K562 (cell line): ENCODE measurements around the gene CYTH1. TPM values are rescaled to one million over a fixed set of nuclear protein-coding genes. Genes with fewer than 3 reads are reported as not detected.

Source experiments
- ATAC-seq: fragments of 200-7000 bp; cut with Tn5 transposase; 3 replicates; pipeline ENCODE4 v1.9.1; 2020; ENCODE audit warnings: moderate library complexity
- BruUV-seq: library from RNA; stranded (reverse); fragments of 400-500 nt; replicated peaks from 2 replicates; lab custom pipeline; 2021; lab: Mats Ljungman, UMichigan
- CTCF ChIA-PET: fragments of 300-600 bp; formaldehyde crosslinking; extraction: SDS; loops from one replicate; lab custom pipeline; 2021; ENCODE audit warnings: low intra/inter-chr PET ratio; lab: Yijun Ruan, JAX
- POLR2A ChIA-PET: fragments of 300-600, 350-650 bp; sonication (Branson Sonifier 250); formaldehyde crosslinking; extraction: SDS; loops from one replicate; lab custom pipeline; 2021; ENCODE audit warnings: antibody characterized with exemption, inconsistent platforms; lab: Yijun Ruan, JAX
- DNase-seq, 4 experiments: peaks; one replicate each; pipeline versions ENCODE4 v3.0.0 to v3.0.0-alpha.2; 2011 to 2018; ENCODE audit warnings: low spot score in 3 of 4, mixed read lengths in 3 of 4; ENCODE audit errors: extremely low read depth in 1 of 4
- FAIRE-seq: peaks from 2 replicates; lab custom pipeline; 2011; peaks lifted over from hg19 to GRCh38; lab: Jason Lieb, UNC
- H2AFZ ChIP-seq: 2 replicates; pipeline ENCODE4 v1.6.0; 2011; ENCODE audit warnings: low read depth, low read length, control low read depth, inconsistent platforms
- H3K27ac ChIP-seq: fragments of 200-600 bp; 3 replicates; pipeline ENCODE4 v1.8.0; 2011; ENCODE audit warnings: low read depth, mild to moderate bottlenecking, control low read depth, inconsistent platforms, low read length, moderate library complexity, mixed read lengths; ENCODE audit errors: extremely low read depth
- H3K27me3 ChIP-seq, 2 experiments: fragments of 300-600 bp in 1 of 2; 2 replicates in 1 of 2; 3 replicates in 1 of 2; pipeline versions ENCODE4 v1.6.0 to v1.8.0; 2011; ENCODE audit warnings: inconsistent platforms in 2 of 2, low read length in 2 of 2, mild to moderate bottlenecking in 1 of 2, mixed read lengths in 1 of 2, moderate library complexity in 1 of 2; ENCODE audit not compliant: control insufficient read depth in 2 of 2, insufficient read depth in 2 of 2
- H3K36me3 ChIP-seq: fragments of 300-600 bp; 3 replicates; pipeline ENCODE4 v1.8.0; 2011; ENCODE audit warnings: mild to moderate bottlenecking, low read length, inconsistent platforms; ENCODE audit not compliant: control insufficient read depth, insufficient read depth
- H3K4me1 ChIP-seq, 2 experiments: fragments of 200-600 bp in 1 of 2; replicated peaks in 1 of 2; 2 replicates in 1 of 2; 3 replicates in 1 of 2; pipeline versions ENCODE4 v1.5.1 to v1.8.0; 2011; ENCODE audit warnings: inconsistent platforms in 2 of 2, low read length in 2 of 2, mild to moderate bottlenecking in 1 of 2, mixed read lengths in 1 of 2, moderate library complexity in 1 of 2; ENCODE audit not compliant: control insufficient read depth in 2 of 2, insufficient read depth in 2 of 2
- H3K4me2 ChIP-seq: 2 replicates; pipeline ENCODE4 v1.6.1; 2011; ENCODE audit warnings: low read length, control low read depth, inconsistent platforms, mixed read lengths; ENCODE audit not compliant: insufficient read depth
- H3K4me3 ChIP-seq: fragments of 200-600 bp; sonication (generic), shearing (Covaris generic); 2 replicates; pipeline ENCODE4 v1.5.1; 2016; ENCODE audit warnings: control low read depth, inconsistent platforms
- H3K79me2 ChIP-seq: fragments of 200-600 bp; 3 replicates; pipeline ENCODE4 v1.8.0; 2011; ENCODE audit warnings: low read length, inconsistent platforms; ENCODE audit not compliant: control insufficient read depth, insufficient read depth
- H3K9ac ChIP-seq, 2 experiments: 2 replicates each; pipeline versions ENCODE4 v1.6.0 to v1.6.1; 2011; ENCODE audit warnings: low read depth in 2 of 2, low read length in 2 of 2, control low read depth in 1 of 2, inconsistent platforms in 1 of 2, mild to moderate bottlenecking in 1 of 2, mixed read lengths in 1 of 2; ENCODE audit not compliant: insufficient read depth in 1 of 2
- H3K9me1 ChIP-seq: one replicate; pipeline ENCODE4 v1.6.0; 2011; ENCODE audit warnings: inconsistent platforms, mild to moderate bottlenecking, low read length, moderate library complexity; ENCODE audit not compliant: control insufficient read depth, insufficient read depth
- H3K9me3 ChIP-seq: replicated peaks from 2 replicates; pipeline ENCODE4 v1.5.1; 2011; ENCODE audit warnings: low read depth, low read length, inconsistent platforms; ENCODE audit not compliant: control insufficient read depth, insufficient read depth
- H4K20me1 ChIP-seq: replicated peaks from 2 replicates; pipeline ENCODE4 v1.6.1; 2011; ENCODE audit warnings: low read length, inconsistent platforms, mixed read lengths; ENCODE audit not compliant: control insufficient read depth, insufficient read depth
- CREB3 ChIP-seq: fragments of 450-650 bp; conservative IDR thresholded peaks from 2 replicates; pipeline ENCODE4 v1.6.1; 2016; ENCODE audit warnings: missing genetic modification characterization, low read depth, mild to moderate bottlenecking, missing compliant biosample characterization, moderate library complexity
- EP300 ChIP-seq: IDR thresholded peaks from 2 replicates; pipeline ENCODE4 v1.6.1; 2012; ENCODE audit warnings: low read length, improper control_type of control experiment
- FOXA1 ChIP-seq: fragments of 450-650 bp; IDR thresholded peaks from 2 replicates; pipeline ENCODE4 v1.6.1; 2016; ENCODE audit warnings: mild to moderate bottlenecking, borderline replicate concordance
- FUS ChIP-seq: fragments of 200-400 bp; formaldehyde crosslinking; optimal IDR thresholded peaks from 2 replicates; pipeline ENCODE3; 2017; ENCODE audit warnings: low read depth, low read length
- KLF16 ChIP-seq: IDR thresholded peaks from 2 replicates; pipeline ENCODE4 v1.6.1; 2016; ENCODE audit warnings: antibody characterized with exemption
- L3MBTL2 ChIP-seq: fragments of 450-650 bp; IDR thresholded peaks from 2 replicates; pipeline ENCODE4 v1.6.1; 2016; ENCODE audit warnings: mild to moderate bottlenecking, moderate library complexity
- MEF2D ChIP-seq: conservative IDR thresholded peaks from 2 replicates; pipeline ENCODE4 v1.6.1; 2016; ENCODE audit warnings: low read depth, missing genetic modification characterization, missing compliant biosample characterization
- MTF1 ChIP-seq: fragments of 250-450 bp; sonication (Bioruptor Pico); IDR thresholded peaks from 2 replicates; pipeline ENCODE4 v1.9.0; 2021; ENCODE audit warnings: moderate library complexity, mild to moderate bottlenecking, inconsistent platforms, borderline replicate concordance
- SRSF1 ChIP-seq: fragments of 200-400 bp; formaldehyde crosslinking; IDR thresholded peaks from 2 replicates; pipeline ENCODE4 v1.6.1; 2017; ENCODE audit warnings: mild to moderate bottlenecking, low read depth, low read length, moderate library complexity
- SUPT5H ChIP-seq: fragments of 450-650 bp; IDR thresholded peaks from 2 replicates; pipeline ENCODE4 v1.6.1; 2016
- ZC3H11A ChIP-seq: IDR thresholded peaks from 2 replicates; pipeline ENCODE4 v1.6.1; 2012; ENCODE audit warnings: low read depth, low read length, improper control_type of control experiment
- ZNF655 ChIP-seq: fragments of 250-450 bp; sonication (Bioruptor Pico); IDR thresholded peaks from 2 replicates; pipeline ENCODE4 v1.5.0; 2021
- WGBS: fragments of 100-300 bp; shearing (Covaris generic); methylation state at CpG from one replicate; pipeline ENCODE4 v1.1.6; 2016; ENCODE audit warnings: low coverage, mixed read lengths; ENCODE audit not compliant: insufficient coverage; ENCODE audit errors: missing lambda C conversion rate; 5-methylcytosine and 5-hydroxymethylcytosine counted together
- in situ Hi-C: fragments of 300-500 bp; cut with MboI; formaldehyde crosslinking; loops from 4 replicates; pipeline ENCODE4 v1.15.0; 2018; ENCODE audit warnings: inconsistent platforms, mixed read lengths
- intact Hi-C: fragments of 100-400 bp; cut with micrococcal nuclease; formaldehyde crosslinking; loops from 2 replicates; pipeline ENCODE4 v1.14.2; 2022
- polyA plus RNA-seq, 8 experiments: library from polyadenylated mRNA; depleted of rRNA in 4 of 8; stranded (reverse) in 5 of 8; unstranded in 3 of 8; fragments of >200 nt; fragmentation: Nextera tagmentation in 2 of 8; fragmentation: Illumina TruSeq in 1 of 8; extraction: Ambion mirVana in 2 of 8; extraction: Trizol in 1 of 8; gene quantifications; 2 replicates each; pipeline versions ENCODE4 v1.2.1 to v1.2.3, GENCODE V29; 2011 to 2014; ENCODE audit warnings: inconsistent platforms in 1 of 8, missing spikeins in 1 of 8
- total RNA-seq, 7 experiments: library from RNA; depleted of rRNA in 6 of 7; stranded (reverse); fragments of >200 nt in 6 of 7; fragmentation: Illumina TruSeq in 2 of 7; extraction: Trizol in 2 of 7; gene quantifications; 2 replicates each; pipeline versions ENCODE4 v1.2.1 to v1.2.3, GENCODE V29; 2011 to 2021; ENCODE audit warnings: low replicate concordance in 1 of 7
- TF ChIP-seq, protein P1 (sequence below): sonication (generic); formaldehyde crosslinking; IDR thresholded peaks from 2 replicates; pipeline ENCODE4 v1.8.1; 2023; ENCODE audit warnings: mild to moderate bottlenecking, missing genetic modification reagents, moderate library complexity

Gene CYTH1
- total and polyA plus RNA-seq, 9 of the 15 experiments (the other 6 are each of a cell fraction or from before 2014, with no cell fraction given): 0.52 to 27.7 (median 16.8) TPM

- Histone ChIP-seq H3K9ac (no peak overlapping the region), H3K4me2 (no peak overlapping the region), H3K27me3 (no peaks in the 10 kb centered on the region), H3K9me3 (no peaks in the 10 kb centered on the region), H4K20me1 (peaks cover 16% of the 10 kb centered on the region; the same call in 1 of the 2 replicates), H3K4me1 (peaks cover 0 to 2% of the 10 kb centered on the region in 2 experiments; a peak in 3 of 5 replicates), H3K9me1 (no peaks in the 10 kb centered on the region), H3K27ac (no peak overlapping the region), H3K4me3 (no peak overlapping the region), H3K36me3 (no peaks in the 10 kb centered on the region), H3K79me2 (peaks cover 48% of the 10 kb centered on the region), H2AFZ (no peak overlapping the region)
- TF ChIP-seq CREB3: no peak
- ATAC-seq (no peak), DNase-seq (no peak), FAIRE-seq (no peak)
- ChIA-PET POLR2A (no interaction called here), CTCF (no interaction called here)
- in situ Hi-C loops: no loop called here
- intact Hi-C loops: no loop called here
- 78% methylated on average over 8 of the region's 8 CpGs for WGBS
- no TSS peak for BruUV-seq
Measured at GRCh38 chr17:78764871-78765270, 17.2 kb downstream of the CYTH1 start.

DNA sequence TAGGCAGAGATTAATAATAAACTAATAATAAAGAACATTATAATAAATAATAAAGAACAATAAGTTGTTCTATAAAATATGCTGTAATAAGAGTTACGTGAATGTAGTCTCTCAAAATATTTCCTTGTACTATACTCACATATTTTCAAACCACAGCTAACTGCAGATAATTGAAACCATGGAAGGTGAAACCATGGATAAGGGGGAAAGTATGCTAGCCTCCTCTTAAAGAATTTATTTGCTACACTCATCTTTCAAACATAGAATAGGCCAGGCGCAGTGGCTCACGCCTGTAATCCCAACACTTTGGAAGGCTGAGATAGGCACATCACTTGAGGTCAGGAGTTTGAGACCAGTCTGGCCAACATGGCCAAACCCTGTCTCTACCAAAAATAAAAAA lies 18.5 kb downstream of the CYTH1 start:
- no peak overlapping the region for H3K4me3 ChIP-seq
- BruUV-seq: no TSS peak
- no peaks in the 10 kb centered on the region for H3K9me1 ChIP-seq
- H2AFZ ChIP-seq: no peak overlapping the region
- POLR2A ChIA-PET: no interaction called here
- intact Hi-C loops: no loop called here
- CTCF ChIA-PET: no interaction called here
- no peaks in the 10 kb centered on the region for H3K9me3 ChIP-seq
- H3K4me2 ChIP-seq: no peak overlapping the region
- DNase-seq: no peak
- H4K20me1 ChIP-seq: peaks cover 13% of the 10 kb centered on the region; the same call in 1 of the 2 replicates
- ATAC-seq: no peak
- peaks cover 11 to 15% of the 10 kb centered on the region in 2 experiments; a peak in 4 of 5 replicates for H3K4me1 ChIP-seq
- H3K27ac ChIP-seq: no peak overlapping the region
- H3K36me3 ChIP-seq: no peaks in the 10 kb centered on the region
- FAIRE-seq: no peak
- in situ Hi-C loops: no loop called here
- H3K9ac ChIP-seq: no peak overlapping the region
- peaks cover 50% of the 10 kb centered on the region for H3K79me2 ChIP-seq
- WGBS: 74% methylated on average over 3 of the region's 3 CpGs
- no peaks in the 10 kb centered on the region for H3K27me3 ChIP-seq
- no peak for TF ChIP-seq MEF2D (tag)
- TF ChIP-seq L3MBTL2: no peak
- TF ChIP-seq, protein P1, sequence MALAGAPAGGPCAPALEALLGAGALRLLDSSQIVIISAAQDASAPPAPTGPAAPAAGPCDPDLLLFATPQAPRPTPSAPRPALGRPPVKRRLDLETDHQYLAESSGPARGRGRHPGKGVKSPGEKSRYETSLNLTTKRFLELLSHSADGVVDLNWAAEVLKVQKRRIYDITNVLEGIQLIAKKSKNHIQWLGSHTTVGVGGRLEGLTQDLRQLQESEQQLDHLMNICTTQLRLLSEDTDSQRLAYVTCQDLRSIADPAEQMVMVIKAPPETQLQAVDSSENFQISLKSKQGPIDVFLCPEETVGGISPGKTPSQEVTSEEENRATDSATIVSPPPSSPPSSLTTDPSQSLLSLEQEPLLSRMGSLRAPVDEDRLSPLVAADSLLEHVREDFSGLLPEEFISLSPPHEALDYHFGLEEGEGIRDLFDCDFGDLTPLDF: no peak
- no peak for TF ChIP-seq ZC3H11A
- TF ChIP-seq FOXA1: no peak
- no peak for TF ChIP-seq EP300
- no peak for TF ChIP-seq KLF16
- TF ChIP-seq MTF1: no peak
- TF ChIP-seq ZNF655 (CRISPR knock-in tag): no peak
- TF ChIP-seq SUPT5H: no peak
- no peak for TF ChIP-seq FUS
- TF ChIP-seq SRSF1: no peak
